ENCODE data around the gene CDC26.
"Not testable (repeated sequence)": the region's sequence is repeated elsewhere in the genome, so short reads cannot be mapped to it uniquely, and the experiment has no call there.

Gene CDC26

GRCh38 chr9:113293285-113293878, 18.0 kb upstream of the CDC26 start:
- no peak for DNase-seq (ENCODE audit: low read depth)

DNA sequence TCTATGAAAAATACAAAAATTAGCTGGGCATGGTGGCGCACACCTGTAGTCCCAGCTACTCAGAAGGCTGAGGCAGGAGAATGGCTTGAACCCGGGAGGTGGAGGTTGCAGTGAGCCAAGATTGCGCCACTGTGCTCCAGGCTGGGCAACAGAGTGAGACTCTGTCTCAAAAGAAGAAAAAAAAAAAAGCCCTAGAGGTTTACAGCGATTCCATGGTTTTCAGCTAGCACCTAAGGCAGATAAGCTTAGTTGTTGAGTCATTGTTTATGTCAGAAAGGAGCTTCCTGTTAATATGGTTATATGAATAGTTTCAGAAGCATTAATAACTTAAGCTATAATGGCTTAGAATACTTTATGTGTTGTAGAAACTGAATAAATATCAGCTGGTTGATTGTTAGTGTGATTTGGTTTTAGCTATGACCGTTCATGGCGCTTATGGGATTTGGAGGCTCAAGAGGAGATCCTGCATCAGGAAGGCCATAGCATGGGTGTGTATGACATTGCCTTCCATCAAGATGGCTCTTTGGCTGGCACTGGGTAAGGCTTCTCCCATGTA, 14.8 kb upstream of the CDC26 start:
- no peak for DNase-seq (ENCODE audit: low read depth)

- no peak for DNase-seq (ENCODE audit: low read depth)
Observed at GRCh38 chr9:113289091-113289490, 13.7 kb upstream of the CDC26 start.

GRCh38 chr9:113281356-113281755, 6.0 kb upstream of the CDC26 start:
- DNase-seq (ENCODE audit: low read depth), result no peak

GRCh38 chr9:113278840-113279239, 3.5 kb upstream of the CDC26 start:
- DNase-seq (ENCODE audit: low read depth), result no peak

DNA sequence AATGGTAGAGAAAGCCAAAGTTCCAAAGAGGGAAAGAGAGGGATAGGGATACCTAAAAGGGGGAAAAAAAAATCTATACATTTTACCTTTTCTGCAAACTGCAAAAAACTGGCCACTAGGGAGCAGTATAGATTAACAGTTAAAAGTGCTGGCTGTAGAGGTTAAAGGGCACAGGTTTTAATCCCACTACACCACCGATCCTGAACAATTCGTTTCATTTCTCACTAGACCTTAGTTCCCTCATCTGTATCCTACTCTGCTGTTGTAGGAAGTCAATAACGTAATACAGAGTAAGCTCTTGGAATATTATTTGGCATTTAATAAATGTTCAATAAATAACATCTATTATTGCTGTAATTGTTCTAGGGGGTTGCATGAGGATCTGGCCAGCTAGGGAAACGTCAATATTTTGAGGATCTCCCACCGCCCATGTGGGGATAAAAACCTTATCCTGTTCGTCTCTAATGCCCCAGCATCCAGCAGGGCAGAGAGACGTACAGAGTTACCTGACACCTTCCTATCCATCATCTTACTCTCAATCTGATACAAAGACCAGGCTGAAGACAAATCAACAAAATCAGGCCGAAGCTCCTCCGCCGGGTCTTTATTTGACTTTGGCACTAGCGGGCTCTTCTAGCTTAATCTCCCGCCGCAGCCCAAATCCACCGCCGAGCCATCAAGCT, 757 bp downstream of the CDC26 start:
- DNase-seq (ENCODE audit: low read depth), result no peak

DNA sequence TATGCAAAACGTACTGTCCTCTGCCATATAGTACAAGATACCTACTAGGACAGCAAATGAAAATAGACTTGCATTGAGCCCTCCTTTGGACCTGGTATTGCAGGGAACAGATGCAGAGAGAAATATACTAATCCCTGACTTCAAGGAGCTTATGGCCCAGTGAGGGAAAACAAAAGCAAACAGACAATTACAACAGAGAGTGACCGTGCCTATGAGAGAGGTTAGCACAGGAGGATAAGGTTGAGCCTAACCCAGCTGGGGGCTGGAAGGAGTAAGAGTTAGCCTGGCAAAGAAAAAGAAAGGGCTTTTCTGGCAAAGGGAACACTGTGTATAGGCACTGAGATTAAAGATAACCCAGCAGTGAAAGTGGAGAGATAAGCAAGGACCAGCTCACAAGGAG, 5.5 kb downstream of the CDC26 start:
- no peak for DNase-seq (ENCODE audit: low read depth)

DNA sequence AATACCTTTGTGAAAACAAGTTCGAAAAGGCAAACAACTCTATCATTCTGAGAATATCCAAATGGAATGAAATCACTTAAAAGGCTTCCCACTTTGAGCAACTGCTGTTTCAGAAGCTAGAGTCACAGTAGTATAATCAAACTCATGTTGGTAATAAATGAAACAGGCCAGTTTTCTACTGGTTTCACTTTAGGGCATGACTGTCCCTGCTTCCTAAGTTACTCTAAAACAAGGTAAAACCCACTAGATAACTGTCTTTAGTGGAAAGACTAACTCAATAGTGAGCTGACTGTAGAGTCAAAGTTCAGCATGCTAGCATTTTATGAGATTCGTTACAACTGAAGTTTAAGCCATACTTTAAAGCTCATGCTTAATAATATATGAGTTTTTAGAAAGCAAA, 6.0 kb downstream of the CDC26 start:
- DNase-seq (ENCODE audit: low read depth), result no peak

- peak; percentile 40 for DNase-seq (ENCODE audit: low read depth)
Observed at GRCh38 chr9:113267911-113268566, 7.3 kb downstream of the CDC26 start.

DNA sequence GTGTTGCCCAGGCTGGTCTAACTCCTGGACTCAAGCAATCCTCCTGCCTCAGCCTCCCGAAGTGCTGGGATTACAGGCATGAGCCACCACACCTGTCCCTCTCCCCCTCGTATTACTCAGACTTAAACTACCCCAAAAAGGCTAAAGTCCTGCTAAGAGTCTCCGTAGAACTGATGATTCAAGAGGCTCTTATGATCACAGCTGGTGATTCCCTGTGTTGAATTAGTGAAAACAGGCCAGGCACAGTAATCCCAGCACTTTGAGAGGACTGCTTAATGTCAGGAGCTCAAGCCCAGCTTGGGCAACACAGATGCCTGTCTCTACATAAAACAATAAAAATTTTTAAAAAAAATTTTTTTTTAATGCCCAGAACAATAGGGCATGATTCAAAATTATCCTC, 9.2 kb downstream of the CDC26 start:
- DNase-seq (ENCODE audit: low read depth), result no peak

GRCh38 chr9:113261917-113262671, 13.3 kb downstream of the CDC26 start:
- DNase-seq (ENCODE audit: low read depth), result no peak

DNA sequence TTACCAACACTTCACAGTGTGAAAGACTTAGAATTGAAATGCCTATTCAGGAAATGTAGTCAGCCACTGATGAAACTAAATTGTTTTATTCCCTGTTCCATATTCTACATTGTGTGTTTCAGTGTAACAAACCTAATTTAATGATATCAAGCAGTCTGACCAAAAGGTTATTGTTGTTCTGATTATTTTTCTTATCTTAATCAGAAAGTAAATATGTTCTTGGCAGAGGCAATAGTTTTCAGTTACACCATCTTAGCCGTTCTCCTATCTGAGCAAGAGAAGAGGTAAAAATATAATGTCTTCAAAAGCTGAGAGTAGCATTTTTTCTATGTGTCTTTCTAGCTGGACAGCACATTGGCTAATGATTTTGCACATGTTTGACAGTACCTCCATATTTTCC, 17.1 kb downstream of the CDC26 start:
- DNase-seq (ENCODE audit: low read depth), result no peak

DNA sequence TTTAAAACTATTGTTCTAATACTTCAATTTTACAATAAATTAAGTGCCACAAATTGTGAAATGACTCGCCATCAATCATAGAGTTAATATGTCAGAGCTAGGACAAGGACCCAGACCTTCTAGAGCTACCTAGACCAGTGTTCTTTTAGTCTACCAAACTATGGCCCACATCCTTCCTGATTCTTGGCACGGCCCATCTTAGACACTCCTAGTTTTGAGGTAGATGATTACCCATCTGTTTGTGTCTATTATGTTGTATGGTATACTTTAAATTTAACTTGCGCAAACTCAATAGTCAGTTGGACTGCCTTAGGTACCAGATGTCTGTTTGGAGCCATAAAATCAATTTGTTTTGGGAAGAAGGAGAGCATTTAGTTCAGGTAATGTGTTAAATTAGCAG, 17.5 kb downstream of the CDC26 start:
- DNase-seq (ENCODE audit: low read depth), result no peak

DNA sequence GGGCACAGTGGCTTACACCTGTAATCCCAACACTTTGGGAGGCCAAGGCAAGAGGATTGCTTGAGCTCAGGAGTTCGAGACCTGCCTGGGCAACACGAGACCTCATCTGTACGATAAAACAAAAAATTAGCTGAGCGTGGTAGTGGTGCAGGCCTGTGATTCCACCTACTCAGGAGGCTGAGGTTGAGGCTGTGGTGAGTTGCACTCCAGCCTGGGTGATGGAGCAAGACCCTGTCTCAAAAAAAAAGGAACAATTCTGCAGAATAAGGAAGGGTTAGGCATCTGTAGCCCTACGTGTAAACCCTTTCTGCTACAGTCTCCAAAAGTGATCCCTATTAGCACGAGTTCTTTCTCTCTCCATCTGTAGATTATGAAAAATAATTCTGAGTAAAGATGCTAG, 19.9 kb downstream of the CDC26 start:
- no peak for DNase-seq (ENCODE audit: low read depth)

DNA sequence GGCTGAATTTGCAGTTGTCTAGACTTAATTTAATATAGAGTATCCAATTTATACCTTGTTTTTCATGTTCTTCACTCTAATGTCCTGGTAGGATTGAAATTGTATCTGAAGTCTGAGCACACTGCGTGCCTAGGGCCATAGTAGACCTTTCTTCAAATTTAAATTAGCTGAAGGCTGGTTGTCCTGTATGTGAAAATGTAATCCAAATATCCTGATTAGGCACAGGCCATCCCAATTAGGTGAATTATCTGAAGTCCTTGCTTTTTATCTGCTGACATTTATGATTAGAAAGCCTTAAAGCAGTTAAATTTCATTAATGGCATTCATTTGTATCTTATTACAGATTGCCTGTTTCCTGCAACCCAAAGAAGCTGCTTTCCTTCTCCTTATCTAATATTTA, 20.4 kb downstream of the CDC26 start:
- no peak for DNase-seq (ENCODE audit: low read depth)

GRCh38 chr9:113250807-113251206, 24.6 kb downstream of the CDC26 start:
- no peak for DNase-seq (ENCODE audit: low read depth)

GRCh38 chr9:113249661-113250060, 25.7 kb downstream of the CDC26 start:
- not testable (repeated sequence) for DNase-seq (ENCODE audit: low read depth)

- no peak for DNase-seq (ENCODE audit: low read depth)
Observed at GRCh38 chr9:113247640-113248039, 27.7 kb downstream of the CDC26 start.

- no peak for DNase-seq (ENCODE audit: low read depth)
Observed at GRCh38 chr9:113246928-113247327, 28.4 kb downstream of the CDC26 start.

DNA sequence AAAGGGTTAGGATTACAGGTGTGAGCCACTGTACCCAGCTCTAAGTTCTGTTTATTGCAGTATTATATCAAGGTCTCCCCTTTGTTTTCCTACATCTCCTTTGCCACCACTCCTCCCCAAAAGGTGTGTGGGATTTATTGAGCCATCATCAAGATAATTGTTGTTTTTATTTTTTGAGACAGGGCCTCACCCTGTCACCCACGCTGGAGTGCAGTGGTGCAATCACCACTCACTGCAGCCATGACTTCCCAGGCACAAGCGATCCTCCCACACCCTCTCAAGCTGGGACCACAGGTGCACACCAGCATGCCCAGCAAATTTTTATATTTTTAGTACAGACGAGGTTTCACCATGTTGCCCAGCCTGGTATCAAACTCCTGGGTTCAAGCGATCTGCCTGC, 29.5 kb downstream of the CDC26 start:
- DNase-seq (ENCODE audit: low read depth), result no peak

DNA sequence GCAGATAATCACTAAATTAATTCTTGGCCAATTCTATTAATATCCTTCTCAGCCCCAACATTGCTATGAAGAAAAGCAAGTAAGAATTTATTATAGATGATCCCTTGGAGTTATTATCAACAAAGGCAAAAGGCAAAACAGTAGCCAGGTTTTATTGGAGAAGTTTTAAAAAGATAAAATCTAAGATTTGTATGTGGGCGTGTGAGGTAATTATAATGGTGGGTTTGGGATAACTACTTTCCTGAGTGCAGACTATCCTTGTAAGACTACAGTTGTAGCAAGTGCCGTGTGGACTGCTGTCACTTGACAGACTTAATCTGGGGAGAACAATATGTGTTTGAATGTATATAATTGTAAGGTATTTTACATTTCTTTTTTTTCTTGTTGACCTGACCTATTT, 30.8 kb downstream of the CDC26 start:
- DNase-seq (ENCODE audit: low read depth), result no peak

- no peak for DNase-seq (ENCODE audit: low read depth)
Observed at GRCh38 chr9:113241161-113241560, 34.2 kb downstream of the CDC26 start.

- DNase-seq (ENCODE audit: low read depth), result no peak
Observed at GRCh38 chr9:113238859-113239232, 36.5 kb downstream of the CDC26 start.
